HG02973 (cell line): ENCODE measurements around the gene ETF1.
"Not testable (repeated sequence)": the region's sequence is repeated elsewhere in the genome, so short reads cannot be mapped to it uniquely, and the experiment has no call there.

ENCODE experiments used
- ATAC-seq: cut with Tn5 transposase; IDR thresholded peaks from one replicate; pipeline ENCODE4 v1.9.1; 2021; ENCODE audit warnings: moderate library complexity; ENCODE audit not compliant: unreplicated experiment

ETF1 gene

GRCh38 chr5:138533973-138534941 is 8.8 kb downstream of the ETF1 start:
- ATAC-seq, result no peak

DNA sequence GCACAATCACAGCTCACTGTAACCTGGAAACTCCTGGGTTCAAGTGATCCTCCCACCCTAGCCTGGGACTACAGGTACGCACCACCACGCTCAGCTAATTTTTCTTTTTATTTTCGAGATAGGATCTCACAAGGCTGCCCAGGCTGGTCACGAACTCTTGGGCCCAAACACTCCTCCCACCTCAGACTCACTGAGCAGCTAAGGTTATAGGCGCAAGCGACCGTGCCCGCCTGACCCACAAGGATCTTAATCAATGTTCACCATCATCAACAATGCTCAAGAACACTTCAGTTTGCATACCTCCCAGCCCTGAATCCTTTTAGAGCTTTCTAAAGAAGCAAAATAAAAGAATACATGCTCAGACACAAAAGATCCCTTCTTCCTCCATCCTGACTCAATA is 13.2 kb downstream of the ETF1 start:
- no peak for ATAC-seq

- no peak for ATAC-seq
Measured at GRCh38 chr5:138528744-138529469, 14.1 kb downstream of the ETF1 start.

DNA sequence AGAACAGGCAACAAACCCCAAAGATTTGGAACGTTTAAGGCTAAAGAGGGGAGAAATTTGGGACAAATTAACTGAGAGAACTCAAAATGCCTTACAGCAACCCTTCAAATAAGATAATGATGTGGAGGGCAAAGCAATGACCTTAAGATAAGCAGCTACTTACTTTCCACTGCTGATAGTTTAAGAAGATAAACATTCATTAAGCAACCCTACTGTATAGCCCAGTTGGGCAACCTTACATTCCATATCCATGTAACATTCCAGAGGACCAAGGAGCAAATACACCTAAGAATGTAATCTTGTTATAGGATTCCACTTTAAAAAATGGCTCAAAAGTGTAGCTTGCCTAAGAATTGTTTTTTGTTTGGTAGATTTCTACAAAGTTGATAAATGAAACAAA is 14.8 kb downstream of the ETF1 start:
- ATAC-seq, result no peak

DNA sequence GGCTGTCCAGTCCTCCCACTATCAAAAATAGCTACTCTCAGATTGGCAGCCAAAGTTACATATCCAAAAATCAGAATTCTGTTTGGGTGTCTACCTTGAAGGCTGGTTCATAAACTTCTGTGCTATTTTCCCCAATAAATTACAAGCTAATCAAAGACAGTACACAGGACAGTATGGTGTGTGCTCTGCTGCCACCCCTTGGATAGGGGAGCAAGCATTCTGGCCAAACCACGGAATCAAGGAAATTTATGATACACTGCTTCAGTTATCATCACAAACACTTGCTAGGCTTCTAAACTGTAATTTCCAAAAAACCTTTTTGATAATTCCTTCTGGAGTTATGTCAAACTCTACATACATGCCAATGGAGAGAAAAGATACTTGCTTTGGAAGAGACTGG is 15.9 kb downstream of the ETF1 start:
- ATAC-seq, result no peak

DNA sequence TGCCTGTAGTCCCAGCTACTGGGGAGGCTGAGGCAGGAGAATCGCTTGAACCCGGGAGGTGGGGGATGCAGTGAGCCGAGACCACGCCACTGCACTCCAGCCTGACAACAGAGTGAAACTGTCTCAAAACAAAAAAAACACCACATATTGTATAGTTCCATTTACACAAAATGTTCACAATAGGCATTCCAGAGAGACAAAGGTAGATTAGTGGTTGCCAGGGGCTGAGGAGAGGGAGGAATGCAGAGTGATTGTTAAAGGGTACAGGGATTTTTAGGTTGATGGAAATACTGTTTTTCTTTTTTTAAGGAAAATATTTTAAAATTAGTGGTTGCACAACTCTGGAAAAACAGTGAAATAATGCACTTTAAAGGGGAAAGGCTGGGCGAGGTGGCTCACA is 19.6 kb downstream of the ETF1 start:
- no peak for ATAC-seq

DNA sequence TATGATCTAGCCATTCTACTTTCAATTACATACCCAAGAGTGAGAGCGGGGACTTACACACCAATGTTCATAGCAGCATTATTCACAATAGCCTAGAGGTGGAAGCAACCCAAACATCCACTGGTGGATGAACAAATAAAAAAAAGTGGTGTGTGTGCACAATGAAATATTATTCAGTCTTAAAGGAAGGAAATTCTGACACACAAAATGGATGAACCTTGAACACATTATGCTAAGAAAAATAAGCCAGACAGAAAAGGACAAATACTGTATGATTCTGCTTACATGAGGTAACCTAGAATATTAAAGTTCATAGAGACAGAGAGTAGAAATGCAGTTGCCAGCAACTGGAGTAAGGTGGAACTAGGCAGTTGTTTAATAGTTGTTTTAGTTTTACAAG is 22.1 kb downstream of the ETF1 start:
- ATAC-seq, result no peak

GRCh38 chr5:138517437-138517836 is 25.6 kb downstream of the ETF1 start:
- ATAC-seq, result no peak

GRCh38 chr5:138515556-138516245 is 27.3 kb downstream of the ETF1 start:
- ATAC-seq, result no peak

DNA sequence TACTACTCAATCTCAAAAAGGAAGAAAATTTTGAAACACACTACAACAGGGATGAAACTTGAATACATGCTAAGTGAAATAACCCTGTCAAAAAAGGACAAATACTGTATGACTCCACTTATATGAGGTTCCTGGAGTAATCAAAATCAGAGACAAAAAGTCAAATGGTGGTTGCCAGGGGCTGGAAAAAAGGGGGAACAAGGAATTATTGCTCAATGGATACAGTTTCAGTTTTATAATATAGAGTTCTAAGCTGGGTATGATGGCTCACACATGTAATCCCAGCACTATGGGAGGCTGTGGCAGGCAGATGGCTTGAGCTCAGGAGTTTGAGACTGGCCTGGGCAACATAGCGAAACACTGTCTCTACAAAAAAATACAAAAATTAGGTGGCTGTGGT is 29.0 kb downstream of the ETF1 start:
- ATAC-seq, result no peak

DNA sequence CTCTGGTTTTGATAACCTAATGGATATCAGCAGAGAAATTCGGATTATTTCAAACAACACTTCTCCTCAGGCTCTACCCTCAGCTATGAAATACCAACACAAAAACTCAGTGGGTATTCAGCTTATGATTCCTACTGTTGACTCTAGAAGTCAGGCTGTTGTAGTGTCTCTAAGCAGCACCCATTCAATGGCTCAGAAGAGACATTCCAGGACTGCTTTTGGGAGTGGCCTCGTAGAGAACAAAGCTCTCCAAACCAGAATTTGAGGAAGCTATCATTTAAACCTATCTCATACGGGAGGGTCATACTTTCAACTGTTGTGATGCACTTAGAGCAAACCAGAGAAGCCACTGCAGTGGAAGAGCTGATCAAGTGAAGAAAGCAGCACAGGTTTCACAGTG is 34.1 kb downstream of the ETF1 start:
- ATAC-seq, result no peak

DNA sequence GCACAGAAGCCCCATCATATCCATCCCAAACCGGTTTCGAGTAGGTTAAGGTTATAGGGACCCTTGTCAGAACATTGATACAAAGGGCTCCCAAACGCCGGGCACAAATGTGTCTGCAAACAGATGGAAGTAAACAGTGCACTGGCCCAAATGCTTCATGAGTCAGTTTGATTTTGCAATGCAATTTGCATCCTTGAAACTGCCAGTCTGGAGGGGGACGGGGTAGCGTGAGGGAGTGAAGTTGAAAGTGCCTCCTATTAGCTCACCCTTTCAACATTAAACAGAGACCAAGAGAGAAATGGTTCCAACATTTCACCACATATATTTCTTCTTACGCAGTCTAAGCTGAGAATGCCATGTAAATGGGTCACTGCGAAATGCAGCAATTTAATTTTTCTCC is 35.6 kb downstream of the ETF1 start:
- not testable (repeated sequence) for ATAC-seq

- ATAC-seq, result no peak
Measured at GRCh38 chr5:138506370-138507306, 36.4 kb downstream of the ETF1 start.

DNA sequence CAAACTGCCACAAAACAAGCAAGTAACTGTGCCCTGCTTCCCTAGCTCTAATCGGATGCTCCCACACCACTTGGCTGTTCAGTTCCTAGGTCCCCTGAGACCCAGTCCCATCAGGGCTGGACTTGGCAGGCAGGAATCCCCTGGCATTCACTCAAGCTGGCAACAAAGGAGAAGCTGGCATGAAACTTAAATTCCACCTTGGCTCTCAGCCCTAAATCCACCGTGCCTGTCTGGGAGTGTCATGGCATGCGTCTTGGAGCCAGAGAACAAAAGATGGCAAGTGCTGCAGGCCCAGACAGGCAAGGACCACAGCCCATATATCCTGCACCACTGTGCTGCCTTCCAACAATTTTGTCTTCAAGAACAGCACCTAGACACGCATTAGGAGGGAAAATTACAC is 38.2 kb downstream of the ETF1 start:
- no peak for ATAC-seq

DNA sequence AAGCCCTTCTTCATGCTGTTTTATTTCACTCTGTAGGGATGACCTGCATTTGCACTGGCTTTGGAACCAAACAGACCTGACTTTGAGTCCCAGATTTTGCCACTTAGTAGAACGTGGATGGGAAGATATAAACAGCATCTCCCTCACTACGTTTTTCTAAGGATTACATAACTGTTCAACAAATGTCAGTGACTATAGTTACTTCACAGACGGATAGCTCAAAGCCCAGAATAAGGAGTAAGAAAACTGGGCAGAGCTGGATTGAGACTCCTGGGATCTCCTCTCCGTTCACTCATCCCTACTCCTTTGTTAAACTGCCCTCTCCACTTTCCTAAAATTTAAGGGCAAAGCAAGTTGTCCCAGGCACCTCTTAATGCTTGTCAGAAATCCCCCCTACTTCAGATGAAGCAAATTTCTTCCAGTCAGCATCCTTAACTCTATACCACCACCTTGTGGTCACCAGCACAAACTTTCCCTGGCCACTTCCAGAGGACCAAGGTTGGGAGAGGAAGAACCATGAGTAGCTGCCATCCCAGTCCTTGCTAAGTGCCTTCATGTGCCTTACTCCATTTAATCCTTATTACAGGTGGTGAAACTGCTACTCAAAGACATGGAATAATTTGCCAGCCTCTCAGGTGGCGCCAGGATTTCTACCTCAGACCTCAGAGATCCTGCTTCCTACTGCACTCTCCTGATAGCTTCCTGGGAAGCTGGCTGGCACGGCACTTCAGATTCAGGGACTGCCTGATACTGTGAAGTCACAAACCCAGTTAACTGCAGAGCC is 39.4 kb downstream of the ETF1 start:
- no peak for ATAC-seq

GRCh38 chr5:138502521-138502920 is 40.5 kb downstream of the ETF1 start:
- ATAC-seq, result no peak

DNA sequence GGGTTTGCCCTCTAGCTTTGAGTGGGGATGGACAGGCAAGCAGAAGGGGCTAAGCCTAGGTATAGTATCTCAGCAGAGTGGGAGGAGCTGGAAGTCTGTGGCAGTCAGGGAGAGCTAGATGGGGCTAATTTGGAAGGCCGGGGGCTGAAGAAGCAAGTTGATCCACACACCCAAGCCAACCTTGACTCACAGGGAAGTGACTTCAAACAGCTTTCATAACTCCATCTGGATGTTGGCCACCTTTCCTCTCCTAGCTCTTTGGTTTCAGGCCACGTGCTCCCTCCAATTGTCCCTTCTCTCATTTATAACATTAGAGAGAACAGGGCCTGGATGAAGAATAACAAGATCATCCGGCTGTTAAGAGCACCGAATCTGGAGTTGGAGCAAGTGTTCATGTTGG is 40.9 kb downstream of the ETF1 start:
- no peak for ATAC-seq

GRCh38 chr5:138498376-138498775 is 44.7 kb downstream of the ETF1 start:
- no peak for ATAC-seq

- ATAC-seq, result no peak
Measured at GRCh38 chr5:138495351-138495750, 47.7 kb downstream of the ETF1 start.

- ATAC-seq, result no peak
Measured at GRCh38 chr5:138492560-138493045, 50.4 kb downstream of the ETF1 start.
